Bone marrow (tissue), 2 donors: Measurements from ENCODE around the gene CSRP1.

Source experiments
- DNase-seq, 2 donors: peaks; one replicate each; lab custom pipeline; 2025; lab: John Stamatoyannopoulos, UW

CSRP1 gene

DNA sequence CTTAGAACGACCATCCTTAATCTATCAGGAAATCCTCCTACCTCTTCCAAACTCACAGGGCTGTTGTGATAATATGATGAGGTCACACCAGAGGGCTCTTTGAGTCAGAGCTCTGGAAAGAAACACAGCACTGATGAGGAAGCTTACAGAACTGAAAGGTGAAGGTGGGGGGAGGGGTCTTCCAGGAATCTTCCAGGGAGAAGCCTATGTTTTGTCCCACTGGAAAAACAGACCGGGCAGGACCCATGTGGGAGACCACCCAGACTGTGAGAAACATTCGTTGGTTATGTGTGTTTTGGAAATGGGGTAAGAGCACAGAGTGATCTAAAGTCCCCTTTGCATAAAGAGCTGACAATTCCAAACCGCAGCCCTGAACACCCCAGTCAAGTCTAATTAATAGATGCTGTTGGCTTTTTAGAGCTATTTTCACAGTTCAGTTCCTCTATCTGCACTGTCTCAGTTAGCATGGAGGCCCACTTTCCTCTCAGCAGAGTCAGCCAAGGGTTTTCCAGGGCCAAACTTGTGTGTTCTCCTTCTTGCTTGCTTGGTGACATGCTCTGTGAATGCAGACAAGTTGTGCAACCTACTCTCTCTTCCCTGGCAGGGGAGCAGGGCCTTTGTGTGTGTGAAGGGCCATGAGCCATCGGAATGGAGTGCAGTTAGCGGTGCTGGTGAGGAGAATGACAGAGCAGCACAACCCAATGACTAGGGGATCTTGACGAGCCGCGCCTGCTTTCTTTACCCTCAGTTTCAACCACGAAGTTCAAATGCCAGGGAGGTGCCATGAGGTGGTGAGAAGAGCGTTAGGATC is 50.2 kb downstream of the CSRP1 start:
- peak in 1 of 2 donors; percentile 12 for DNase-seq

DNA sequence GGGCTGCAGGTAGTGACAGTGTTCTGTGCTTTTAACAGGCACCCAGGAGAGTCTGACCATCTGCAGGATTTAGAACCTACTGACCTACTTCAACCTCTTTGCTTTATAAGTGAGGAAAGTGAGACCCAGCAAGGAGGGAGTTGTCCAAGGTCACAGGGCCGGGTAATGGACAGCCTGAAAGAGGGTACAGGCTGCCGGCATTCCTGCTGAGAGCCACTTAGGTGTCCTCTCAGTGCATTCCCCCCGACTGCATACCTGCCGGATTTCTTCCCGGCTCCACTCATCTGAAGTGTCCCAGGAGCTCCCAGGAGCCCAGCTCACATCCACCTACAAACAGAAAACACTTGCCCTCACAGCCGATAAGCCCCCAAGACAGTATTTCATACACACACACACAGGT is 51.8 kb downstream of the CSRP1 start:
- DNase-seq = no peak

DNA sequence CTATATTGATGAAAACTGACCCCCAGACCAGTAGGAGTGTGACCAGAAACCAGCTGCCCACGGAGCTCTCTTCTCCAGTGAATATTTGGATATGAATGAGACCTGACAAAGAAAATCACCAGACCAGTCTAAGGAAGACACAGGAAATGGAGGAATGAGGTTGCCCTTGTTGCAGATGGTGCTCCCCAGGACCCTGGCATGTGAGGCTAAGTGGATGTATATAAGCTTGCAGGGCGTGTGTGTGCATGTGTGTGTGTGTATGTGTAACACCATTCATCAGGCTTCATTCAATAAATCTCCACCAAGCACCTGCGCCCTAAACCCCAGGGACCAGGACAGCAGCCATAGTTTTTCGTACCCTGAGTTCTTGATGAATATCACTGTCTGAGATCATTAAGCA is 52.3 kb downstream of the CSRP1 start:
- no peak for DNase-seq

DNA sequence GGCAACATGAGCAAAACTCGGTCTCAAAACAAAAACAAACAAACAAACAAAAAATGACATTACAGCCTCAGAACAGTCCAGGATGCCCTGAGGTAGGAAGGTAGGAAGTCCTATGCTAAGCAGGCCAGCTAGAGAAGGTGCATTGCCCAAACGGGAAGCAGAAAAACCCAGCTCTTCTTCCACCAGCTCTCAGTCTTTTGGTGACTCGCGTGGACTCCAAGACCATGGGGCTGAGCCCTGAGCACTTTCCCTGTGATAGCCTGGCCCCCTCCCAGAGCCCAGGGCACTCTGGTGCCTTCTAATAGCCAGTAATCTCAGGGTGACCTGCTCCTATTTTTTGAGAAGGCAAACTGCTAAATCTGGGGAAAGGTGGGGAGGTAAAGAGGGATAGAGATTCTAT is 54.1 kb downstream of the CSRP1 start:
- no peak for DNase-seq

DNA sequence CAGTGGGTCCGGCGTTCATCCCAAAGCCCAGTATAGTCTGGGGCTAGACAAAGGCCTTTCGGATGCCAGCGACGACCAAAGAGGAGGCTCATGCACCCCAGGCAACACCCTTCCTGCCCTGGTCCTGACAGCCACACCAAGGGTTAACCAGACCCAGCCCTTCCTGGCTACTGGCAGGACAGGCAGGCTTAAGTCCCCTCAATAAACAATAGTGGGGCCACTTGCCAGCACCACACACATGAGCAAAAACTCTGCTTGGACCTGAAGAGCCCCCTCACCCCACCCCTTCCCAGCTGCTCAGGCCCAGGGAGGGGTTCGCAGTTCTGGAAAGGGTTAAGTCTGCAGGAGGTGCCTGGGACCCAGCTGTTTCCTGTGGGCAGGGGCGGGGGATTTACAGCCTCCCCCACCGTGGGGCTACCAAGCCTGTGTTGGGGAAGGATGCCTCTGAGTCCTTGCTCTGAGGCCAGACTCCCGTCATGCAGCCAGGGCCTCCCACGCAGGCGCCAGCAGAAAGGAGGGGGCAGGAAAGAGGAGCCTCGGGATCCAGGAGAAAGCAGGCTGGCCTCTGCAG is 56.1 kb downstream of the CSRP1 start:
- no peak for DNase-seq

DNA sequence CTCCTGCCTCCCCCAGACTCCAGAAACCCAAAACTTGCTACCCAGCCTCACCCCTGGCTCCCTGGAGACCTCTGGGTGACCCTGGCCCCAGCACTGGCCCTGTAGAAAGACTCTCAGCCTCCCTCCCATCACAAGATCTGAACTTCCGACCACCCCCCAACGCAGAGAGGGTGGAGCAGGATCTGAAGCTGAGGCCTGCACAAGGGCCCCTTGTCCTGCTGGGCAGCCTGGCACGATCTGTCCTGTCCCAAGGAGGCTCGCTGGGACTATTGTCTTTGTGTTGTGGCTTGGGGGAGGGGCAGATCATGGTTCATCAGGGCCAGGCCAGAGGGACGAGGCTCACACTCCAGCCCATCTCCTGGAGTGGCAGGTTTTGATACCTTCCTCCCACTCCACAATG is 57.9 kb downstream of the CSRP1 start:
- DNase-seq = no peak

DNA sequence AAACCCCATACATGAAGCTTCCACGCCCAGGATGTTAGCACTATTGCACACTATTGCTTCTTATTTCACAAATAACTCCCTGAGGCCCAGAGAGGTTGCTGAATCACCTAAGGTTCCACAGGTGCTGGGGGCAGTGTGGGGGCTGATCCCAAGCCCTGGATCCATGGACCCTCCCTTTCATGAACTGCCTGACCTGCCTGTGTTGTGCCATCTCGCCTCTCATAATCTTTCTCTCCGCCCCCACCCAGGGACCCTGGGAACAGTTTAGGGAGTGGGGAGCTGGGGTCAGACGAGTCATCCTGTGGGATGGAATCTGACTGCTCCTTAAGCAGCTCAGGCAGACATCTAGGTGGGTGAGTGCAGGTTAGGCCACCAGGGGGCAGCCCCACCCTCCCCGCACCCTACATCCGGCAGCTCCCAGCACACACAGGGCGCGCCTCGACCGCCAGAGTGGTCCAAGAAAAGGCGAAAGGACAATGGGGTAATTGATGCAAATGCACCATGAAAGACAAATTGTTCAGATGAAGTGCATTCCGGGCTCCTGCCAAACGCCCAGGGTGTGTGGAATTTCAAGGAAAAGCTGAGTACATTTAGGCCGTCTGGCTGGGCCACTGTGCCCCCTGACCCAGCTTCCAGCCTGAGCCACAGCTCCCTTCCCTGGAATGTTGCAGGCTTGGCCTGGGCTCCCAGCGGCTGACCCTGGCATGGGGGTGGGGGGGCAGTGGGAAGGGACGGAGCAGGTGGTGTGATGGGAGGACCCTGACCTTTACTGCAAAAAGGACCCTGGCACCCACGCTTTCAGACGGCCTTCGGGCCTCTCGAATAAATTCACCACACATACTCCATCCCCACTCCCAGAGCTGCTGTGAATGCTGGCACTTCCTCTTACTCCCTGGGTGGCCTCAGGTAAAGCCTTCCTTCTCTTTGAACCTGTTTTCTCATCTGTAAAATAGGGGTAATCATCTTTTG is 58.7 kb downstream of the CSRP1 start:
- peak; percentile 13 to 54 for DNase-seq

DNA sequence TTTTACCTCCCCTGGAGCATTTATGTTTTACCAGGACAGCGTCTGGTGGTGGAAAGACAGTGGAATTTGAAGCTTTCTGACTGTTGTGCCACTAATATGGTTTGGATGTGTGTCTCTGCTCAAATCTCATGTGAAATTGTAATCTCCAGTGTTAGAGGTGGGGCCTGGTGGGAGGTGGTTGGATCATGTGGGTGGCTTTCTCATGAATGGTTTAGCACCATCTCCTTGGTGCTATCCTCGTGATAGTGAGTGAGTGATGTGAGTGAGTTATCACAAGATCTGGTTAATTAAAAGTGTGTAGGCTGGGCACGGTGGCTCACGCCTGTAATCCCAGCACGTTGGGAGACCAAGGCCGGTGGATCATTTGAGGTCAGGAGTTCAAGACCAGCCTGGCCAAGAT is 61.6 kb downstream of the CSRP1 start:
- DNase-seq = no peak

DNA sequence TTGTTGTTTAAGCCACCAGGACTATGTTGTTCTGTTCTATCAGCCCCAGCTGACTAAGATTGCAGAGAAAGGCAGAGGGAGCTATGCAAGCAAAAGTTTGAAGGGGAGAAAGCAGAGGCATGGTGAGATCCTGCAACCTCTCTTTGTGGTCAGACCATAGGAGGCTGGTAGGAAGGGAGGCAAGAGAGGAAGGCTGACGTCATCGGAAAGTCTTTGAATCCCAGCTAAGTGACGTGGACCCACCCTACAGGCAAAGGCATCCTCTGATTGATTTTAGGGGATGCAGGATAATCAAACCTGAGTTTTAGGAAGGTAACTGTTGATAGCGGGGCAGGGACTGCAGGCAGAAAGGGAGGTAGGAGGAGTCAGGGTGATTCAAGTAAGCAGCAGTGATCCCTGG is 62.1 kb downstream of the CSRP1 start:
- no peak for DNase-seq

DNA sequence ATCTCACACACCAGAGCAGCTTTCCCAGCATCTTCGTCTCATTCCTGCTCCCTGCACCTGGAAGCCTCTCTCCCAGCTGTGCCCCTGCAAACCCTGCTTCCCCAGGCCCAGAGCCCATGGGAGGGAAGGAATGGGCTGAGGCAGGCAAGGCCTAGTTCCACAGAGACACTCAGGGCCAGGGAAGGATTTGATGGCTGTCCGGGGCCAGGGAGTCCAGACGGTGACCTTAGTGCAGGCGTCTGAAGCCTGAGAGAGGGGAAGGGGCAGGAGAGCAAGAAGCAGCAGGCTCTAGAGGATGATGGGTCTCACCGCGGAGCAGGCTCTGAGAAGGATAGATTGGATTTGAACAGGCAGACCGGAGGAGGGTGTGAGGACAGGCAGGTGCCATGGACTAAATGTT is 63.2 kb downstream of the CSRP1 start:
- DNase-seq = no peak

DNA sequence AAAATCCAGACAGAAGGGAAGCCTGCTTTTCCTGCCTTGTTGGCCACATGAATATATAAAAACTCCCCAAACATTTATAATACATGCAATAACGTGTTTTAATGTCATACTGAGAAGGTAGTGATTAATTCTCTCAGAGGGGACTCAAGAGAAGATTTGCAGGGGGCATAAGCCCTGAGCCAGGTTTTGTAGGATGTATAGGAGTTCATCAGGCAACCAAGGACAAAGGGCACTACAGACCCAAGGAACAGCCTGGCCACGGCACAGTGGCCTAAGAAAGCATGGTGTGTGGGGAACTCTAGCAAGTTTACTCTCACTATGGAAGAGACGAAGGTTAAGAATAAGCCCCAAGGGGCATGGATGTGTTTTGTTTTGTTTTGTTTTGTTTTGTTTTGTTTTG is 70.0 kb downstream of the CSRP1 start:
- DNase-seq = no peak

DNA sequence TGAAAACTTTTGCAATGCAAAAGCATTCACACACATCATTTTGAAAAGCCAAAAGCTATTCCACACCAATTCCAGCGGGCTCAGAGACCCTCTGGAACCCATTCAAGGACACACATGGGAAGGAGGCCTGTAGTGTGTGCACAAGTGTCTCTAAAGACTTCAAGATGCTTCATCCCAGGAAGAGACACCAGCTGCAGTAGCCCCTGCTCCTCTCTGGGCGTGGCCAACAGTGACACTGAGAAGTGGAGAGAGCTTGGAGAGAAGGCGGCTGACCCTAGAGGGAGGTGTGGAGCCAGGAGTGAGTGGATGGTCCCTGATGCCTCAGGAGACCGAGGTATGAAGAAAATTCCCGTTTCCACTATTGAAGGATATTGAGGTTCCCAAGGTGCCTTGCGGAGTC is 70.5 kb downstream of the CSRP1 start:
- no peak for DNase-seq

DNA sequence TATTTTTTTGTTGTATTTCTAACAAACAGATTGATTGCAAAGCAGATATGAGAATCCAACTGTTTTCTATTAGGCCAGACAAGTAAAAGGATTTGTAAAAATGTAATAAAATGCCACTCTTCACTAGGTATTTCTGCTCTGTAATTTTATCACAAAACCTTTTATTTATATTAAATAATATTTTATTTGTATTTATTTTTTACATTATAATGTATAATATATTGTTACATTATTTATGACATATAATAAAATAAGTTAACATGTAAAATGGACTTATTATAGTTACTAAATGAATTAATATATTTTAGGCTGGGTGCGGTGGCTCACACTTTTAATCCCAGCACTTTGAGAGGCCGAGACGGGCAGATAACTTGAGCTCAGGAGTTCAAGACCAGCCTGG is 72.7 kb downstream of the CSRP1 start:
- no peak for DNase-seq

DNA sequence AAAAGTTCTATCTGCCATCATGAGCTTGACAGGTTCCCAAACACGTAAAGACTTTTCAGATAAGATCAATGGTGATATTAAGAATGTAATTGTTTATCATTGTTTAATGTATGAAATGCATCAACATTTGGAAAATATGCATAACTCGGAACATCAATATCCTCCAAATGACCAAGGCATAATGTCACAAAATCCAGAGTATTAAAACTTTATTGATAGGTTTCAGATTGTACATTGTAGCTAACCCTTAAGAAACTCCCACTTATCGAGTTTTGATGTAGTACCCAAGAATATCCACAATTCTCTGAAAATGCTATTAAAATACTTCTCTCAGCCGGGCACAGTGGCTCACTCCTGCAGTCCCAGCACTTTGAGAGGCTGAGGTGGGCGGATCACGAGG is 73.3 kb downstream of the CSRP1 start:
- DNase-seq = no peak
